GM23338 (cell line): ENCODE measurements around the gene MAP2K6. TPM values are rescaled to one million over a fixed set of nuclear protein-coding genes. Genes with fewer than 3 reads are reported as not detected.

Experiments
- ATAC-seq: fragments of 200-7000 bp; cut with Tn5 transposase; 3 replicates; pipeline ENCODE4 v1.9.1; 2020
- DNase-seq: peaks from one replicate; pipeline ENCODE4 v3.0.0-alpha.2; 2015; ENCODE audit warnings: low spot score
- H2AFZ ChIP-seq: fragments of 200-600 bp; sonication (generic); 2 replicates; pipeline ENCODE4 v1.8.0; 2016; ENCODE audit warnings: antibody characterized with exemption, mild to moderate bottlenecking, moderate library complexity
- H3F3A ChIP-seq: fragments of 200-600 bp; sonication (generic); replicated peaks from 2 replicates; pipeline ENCODE4 v1.8.0; 2017; ENCODE audit warnings: antibody characterized with exemption, mixed run types, low read depth
- H3K27ac ChIP-seq: fragments of 200-600 bp; sonication (generic); 2 replicates; pipeline ENCODE4 v1.6.1; 2016; ENCODE audit warnings: low read depth
- H3K27me3 ChIP-seq: fragments of 200-600 bp; sonication (generic); 2 replicates; pipeline ENCODE4 v1.8.0; 2016; ENCODE audit warnings: mild to moderate bottlenecking, mixed run types, moderate library complexity; ENCODE audit not compliant: insufficient read depth
- H3K36me3 ChIP-seq: fragments of 200-600 bp; sonication (generic); 2 replicates; pipeline ENCODE4 v1.8.0; 2016; ENCODE audit warnings: mild to moderate bottlenecking; ENCODE audit not compliant: insufficient read depth
- H3K4me1 ChIP-seq: fragments of 200-600 bp; sonication (generic); 2 replicates; pipeline ENCODE4 v1.8.0; 2016; ENCODE audit warnings: mild to moderate bottlenecking, moderate library complexity; ENCODE audit not compliant: insufficient read depth
- H3K4me2 ChIP-seq: fragments of 200-600 bp; sonication (generic); 2 replicates; pipeline ENCODE4 v1.7.1; 2017; ENCODE audit warnings: mixed run types
- H3K4me3 ChIP-seq: fragments of 200-600 bp; sonication (generic); 2 replicates; pipeline ENCODE4 v1.6.1; 2016; ENCODE audit warnings: mixed run types
- H3K79me2 ChIP-seq: fragments of 200-600 bp; sonication (generic); replicated peaks from 2 replicates; pipeline ENCODE4 v1.8.0; 2017; ENCODE audit warnings: mild to moderate bottlenecking; ENCODE audit not compliant: insufficient read depth
- H3K9me2 ChIP-seq: fragments of 200-600 bp; sonication (generic); 2 replicates; pipeline ENCODE4 v1.8.0; 2017; ENCODE audit not compliant: insufficient read depth
- H4K20me1 ChIP-seq: fragments of 200-600 bp; sonication (generic); replicated peaks from 2 replicates; pipeline ENCODE4 v1.8.0; 2017; ENCODE audit warnings: mild to moderate bottlenecking; ENCODE audit not compliant: insufficient read depth
- H3K27ac Mint-ChIP-seq: 2 replicates; pipeline ENCODE4 v1.8.0; 2020; ENCODE audit warnings: inconsistent platforms, mild to moderate bottlenecking, moderate library complexity, mixed read lengths
- H3K27me3 Mint-ChIP-seq: 3 replicates; pipeline ENCODE4 v1.8.0; 2022; ENCODE audit warnings: low read depth, mild to moderate bottlenecking, moderate library complexity, mixed read lengths, inconsistent platforms; ENCODE audit not compliant: insufficient read depth, poor library complexity
- H3K36me3 Mint-ChIP-seq: 3 replicates; pipeline ENCODE4 v1.8.0; 2021; ENCODE audit warnings: low read depth, mild to moderate bottlenecking, inconsistent platforms, moderate library complexity, mixed read lengths
- H3K4me1 Mint-ChIP-seq: 3 replicates; pipeline ENCODE4 v1.8.0; 2020; ENCODE audit warnings: mild to moderate bottlenecking, inconsistent platforms, mixed read lengths
- H3K4me3 Mint-ChIP-seq: 3 replicates; pipeline ENCODE4 v1.8.0; 2021; ENCODE audit warnings: moderate library complexity, mild to moderate bottlenecking, inconsistent platforms, mixed read lengths
- H3K9me3 Mint-ChIP-seq: 3 replicates; pipeline ENCODE4 v1.8.0; 2020; ENCODE audit warnings: moderate library complexity, mild to moderate bottlenecking, inconsistent platforms, mixed read lengths
- CREB1 ChIP-seq: fragments of 250-450 bp; sonication (Bioruptor Pico); IDR thresholded peaks from 2 replicates; pipeline ENCODE4 v1.5.0; 2020; ENCODE audit warnings: low read depth, mild to moderate bottlenecking, moderate library complexity
- CTCF ChIP-seq, 2 experiments: fragments of 200-600 bp in 1 of 2; sonication (generic) in 1 of 2; conservative IDR thresholded peaks; 2 replicates each; pipeline versions ENCODE4 v1.5.1 to v1.6.1; 2016 to 2017; ENCODE audit warnings: antibody characterized with exemption in 2 of 2, low read depth in 2 of 2, mild to moderate bottlenecking in 2 of 2, moderate library complexity in 1 of 2
- ETS1 ChIP-seq: IDR thresholded peaks from 2 replicates; pipeline ENCODE4 v1.6.1; 2016; ENCODE audit warnings: antibody characterized with exemption
- EZH2 ChIP-seq: fragments of 200-600 bp; sonication (generic); IDR thresholded peaks from one replicate; pipeline ENCODE4 v1.8.0; 2017; ENCODE audit warnings: antibody characterized with exemption, mild to moderate bottlenecking, low read depth; ENCODE audit not compliant: unreplicated experiment
- EZH2phosphoT487 ChIP-seq: fragments of 200-600 bp; sonication (generic); IDR thresholded peaks from one replicate; pipeline ENCODE4 v1.8.1; 2018; ENCODE audit warnings: antibody characterized with exemption; ENCODE audit not compliant: unreplicated experiment
- JUNB ChIP-seq: IDR thresholded peaks from one replicate; pipeline ENCODE4 v1.6.1; 2016; ENCODE audit warnings: antibody characterized with exemption; ENCODE audit not compliant: unreplicated experiment
- NANOG ChIP-seq: IDR thresholded peaks from 2 replicates; pipeline ENCODE4 v1.6.1; 2016; ENCODE audit warnings: antibody characterized with exemption, borderline replicate concordance
- POLR2AphosphoS5 ChIP-seq: IDR thresholded peaks from 2 replicates; pipeline ENCODE4 v1.6.1; 2016; ENCODE audit warnings: antibody characterized with exemption, low read depth
- REST ChIP-seq: IDR thresholded peaks from one replicate; pipeline ENCODE4 v1.6.1; 2018; ENCODE audit warnings: antibody characterized with exemption; ENCODE audit not compliant: unreplicated experiment
- polyA plus RNA-seq: library from polyadenylated mRNA; unstranded; fragments of >200 nt; fragmentation: Nextera tagmentation; extraction: Ambion mirVana; gene quantifications from 2 replicates; pipeline ENCODE4 v1.2.1, GENCODE V29; 2016
- total RNA-seq: library from RNA; depleted of rRNA; stranded (reverse); fragments of >200 nt; shearing (Covaris generic); gene quantifications from 2 replicates; pipeline ENCODE4 v1.2.3, GENCODE V29; 2014

The MAP2K6 gene
- total and polyA plus RNA-seq, 2 experiments from 2014 or later, result 26.3 to 31.1 TPM

- TF ChIP-seq EZH2, result no peak
- TF ChIP-seq CTCF (conservative IDR thresholded peaks at IDR 0.05; ENCODE audit: low read depth in 2 of 2), result no peak
Observed at GRCh38 chr17:69410671-69411070, 3.8 kb upstream of the MAP2K6 start (continued).

GRCh38 chr17:69411766-69412165, 2.7 kb upstream of the MAP2K6 start:
- Histone ChIP-seq H3K27ac (no peak overlapping the region), H2AFZ (no peak overlapping the region), H3F3A (0 out of 2 replicates have a peak, but pooled peaks cover 5% of the 10 kb centered on the region), H3K4me3 (no peak overlapping the region), H3K27me3 (no peaks in the 10 kb centered on the region), H3K36me3 (no peaks in the 10 kb centered on the region), H3K4me2 (no peak overlapping the region), H3K9me2 (no peaks in the 10 kb centered on the region), H3K4me1 (peaks cover 29% of the 10 kb centered on the region), H3K79me2 (peaks cover 21% of the 10 kb centered on the region), H4K20me1 (no peaks in the 10 kb centered on the region)
- Mint-ChIP-seq H3K4me3 (no peak overlapping the region), H3K27ac (no peak overlapping the region), H3K4me1 (peaks cover 17% of the 10 kb centered on the region), H3K27me3 (peaks cover 7% of the 10 kb centered on the region), H3K9me3 (no peaks in the 10 kb centered on the region), H3K36me3 (no peaks in the 10 kb centered on the region)
- ATAC-seq (no peak), DNase-seq (no peak)
- TF ChIP-seq ETS1 (no peak), JUNB (no peak), EZH2 (no peak), REST (no peak), EZH2phosphoT487 (no peak)

- Mint-ChIP-seq H3K27ac (no peak overlapping the region), H3K9me3 (no peaks in the 10 kb centered on the region), H3K36me3 (no peaks in the 10 kb centered on the region), H3K4me3 (no peak overlapping the region), H3K27me3 (peaks cover 7% of the 10 kb centered on the region), H3K4me1 (peaks cover 17% of the 10 kb centered on the region)
- Histone ChIP-seq H3K36me3 (no peaks in the 10 kb centered on the region), H3K79me2 (peaks cover 26% of the 10 kb centered on the region), H3F3A (0 out of 2 replicates have a peak, but pooled peaks cover 5% of the 10 kb centered on the region), H3K4me2 (no peak overlapping the region), H4K20me1 (no peaks in the 10 kb centered on the region), H3K27ac (no peak overlapping the region), H3K9me2 (no peaks in the 10 kb centered on the region), H3K27me3 (no peaks in the 10 kb centered on the region), H3K4me1 (peaks cover 34% of the 10 kb centered on the region), H2AFZ (0 out of 2 replicates have a peak overlapping the region, but pooled peaks have one; percentile 38), H3K4me3 (no peak overlapping the region)
- ATAC-seq (no peak), DNase-seq (no peak)
- no peak for TF ChIP-seq NANOG
- TF ChIP-seq CREB1 (CRISPR knock-in tag), result no peak
- no peak for TF ChIP-seq POLR2AphosphoS5
Observed at GRCh38 chr17:69412251-69412671, 2.2 kb upstream of the MAP2K6 start.
